Renal cortex interstitium (tissue), 15 donors: ENCODE data around the gene UNC5A. TPM values are rescaled to one million over a fixed set of nuclear protein-coding genes. Genes with fewer than 3 reads are reported as not detected.
A peak's percentile ranks its signal among the peaks of the same experiment; 100 is the strongest.

Experiments
- DNase-seq, 11 donors: peaks; one replicate each; pipeline ENCODE4 v3.0.0-alpha.2; 2013; ENCODE audit warnings: low read depth in 9 of 11, low spot score in 4 of 11; ENCODE audit errors: extremely low read depth in 1 of 11
- long read RNA-seq, 16 experiments: transcript quantifications; one replicate each; lab custom pipeline, GENCODE V29; 2026
- polyA plus RNA-seq, 3 donors: library from polyadenylated mRNA; unstranded; fragments of 120-200 nt; gene quantifications; one replicate each; pipeline ENCODE4 v1.2.1, GENCODE V29; 2013; ENCODE audit not compliant: insufficient read length in 3 of 3

UNC5A gene
- under 1 TPM; 0.09 to 0.42 (median 0.19) TPM for polyA plus RNA-seq
- long read RNA-seq, donor 1, result 0 reads
- long read RNA-seq, donor 2, result 0 reads
- long read RNA-seq, donor 3, result 0 reads
- long read RNA-seq, donor 4, result 0 reads
- long read RNA-seq, donor 5, result 0 reads
- long read RNA-seq, donor 6, result 0 reads
- long read RNA-seq, donor 7, result 0 reads
- long read RNA-seq, donor 8, result 0 reads
- long read RNA-seq, donor 9, result 0 reads
- long read RNA-seq, donor 10, result 0 reads
- long read RNA-seq, donor 11, result 0 reads
- long read RNA-seq, donor 12, result 0 reads
- long read RNA-seq, donor 13, result 0 reads
- long read RNA-seq, donor 14, result 0 reads
- long read RNA-seq, donor 15, result 0 reads
- long read RNA-seq, donor 16, result 0 reads

DNA sequence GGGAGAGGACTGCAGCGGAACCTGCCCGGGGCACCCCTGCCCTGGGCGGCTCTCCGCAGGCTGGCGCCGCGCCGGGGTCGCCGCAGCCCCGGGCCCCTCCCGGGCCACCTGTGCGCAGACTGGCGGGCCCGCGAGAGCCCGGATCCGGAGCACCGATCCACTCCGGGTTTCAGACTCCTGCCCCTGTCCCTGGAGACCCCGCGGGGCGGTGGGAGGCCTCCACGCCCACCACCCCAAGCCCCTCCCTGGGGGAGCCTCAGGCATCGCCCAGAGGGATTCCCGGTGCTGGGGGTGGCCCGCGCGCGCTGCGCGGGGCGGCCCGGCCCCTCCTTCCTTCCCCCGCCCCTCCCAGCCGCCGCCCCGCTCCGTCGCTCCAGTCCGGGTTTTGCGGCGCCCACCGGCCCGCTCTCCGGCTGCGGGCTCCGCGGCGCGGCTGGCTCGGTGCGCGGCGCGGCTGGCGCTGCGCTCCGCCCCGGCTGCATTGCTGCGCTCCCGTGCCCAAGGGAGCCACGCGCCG, at the start of gene UNC5A:
Gene UNC5A (plus strand): TSS at position 479 of the 517 bp plus-strand sequence. CDS start 192 bp downstream, outside the sequence.
- DNase-seq, result peak in 6 of 11 donors; percentile 26 to 56 (median 48)

DNA sequence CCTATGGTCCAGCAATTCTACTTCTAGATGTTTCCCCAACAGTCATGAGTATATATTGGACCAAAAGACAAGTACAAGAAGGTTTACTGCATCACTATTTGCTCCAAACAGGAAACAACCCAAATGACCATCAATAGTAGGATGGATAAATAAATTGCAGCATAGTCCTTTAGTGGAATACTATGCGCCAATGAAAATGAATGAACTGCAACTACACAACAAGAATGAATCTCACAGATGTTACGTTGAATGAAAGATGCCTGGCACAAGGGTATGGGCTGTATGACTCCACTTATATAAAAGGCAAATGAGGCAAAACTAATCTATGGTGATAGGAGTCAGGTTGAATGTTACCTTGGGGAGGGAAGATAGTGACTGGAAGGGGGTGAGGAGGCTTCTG, 48.6 kb upstream of the UNC5A start:
- no peak for DNase-seq

DNA sequence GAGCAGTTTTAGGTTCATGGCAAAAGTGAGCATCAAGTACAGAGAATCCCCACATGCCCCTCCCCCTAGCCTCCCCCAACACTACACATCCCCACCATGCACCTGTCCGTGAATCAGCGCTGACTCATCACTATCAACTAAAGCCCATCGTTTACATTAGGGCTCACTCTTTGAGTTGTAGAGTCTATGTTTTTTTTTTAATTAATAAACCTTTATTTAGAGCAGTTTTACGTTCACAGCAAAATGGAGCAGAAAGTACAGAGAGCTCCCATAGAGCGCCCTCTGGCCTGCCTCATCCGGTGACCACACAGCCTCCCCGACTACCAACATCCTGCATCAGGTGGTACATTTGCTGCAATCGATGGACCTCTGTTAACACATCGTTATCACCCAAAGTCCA, 47.9 kb upstream of the UNC5A start:
- DNase-seq, result no peak

DNA sequence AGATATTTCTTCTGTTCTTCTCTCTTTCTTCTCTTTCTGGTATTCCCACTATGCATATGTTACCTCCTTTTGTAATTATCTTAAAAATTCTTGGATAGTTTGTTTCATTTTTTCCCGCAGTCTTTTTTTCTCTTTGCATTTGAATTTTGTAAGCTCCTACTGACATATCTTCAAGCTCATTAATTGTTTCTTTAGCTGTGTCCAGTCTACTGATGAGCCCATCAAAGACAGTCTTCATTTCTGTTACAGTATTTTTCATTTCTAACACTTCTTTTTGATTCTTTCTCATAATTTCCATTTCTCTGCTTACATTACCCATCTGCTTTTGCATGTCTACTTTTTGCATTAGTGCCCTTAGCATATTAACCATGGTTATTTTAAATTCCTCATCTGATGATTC, 44.7 kb upstream of the UNC5A start:
- no peak for DNase-seq

DNA sequence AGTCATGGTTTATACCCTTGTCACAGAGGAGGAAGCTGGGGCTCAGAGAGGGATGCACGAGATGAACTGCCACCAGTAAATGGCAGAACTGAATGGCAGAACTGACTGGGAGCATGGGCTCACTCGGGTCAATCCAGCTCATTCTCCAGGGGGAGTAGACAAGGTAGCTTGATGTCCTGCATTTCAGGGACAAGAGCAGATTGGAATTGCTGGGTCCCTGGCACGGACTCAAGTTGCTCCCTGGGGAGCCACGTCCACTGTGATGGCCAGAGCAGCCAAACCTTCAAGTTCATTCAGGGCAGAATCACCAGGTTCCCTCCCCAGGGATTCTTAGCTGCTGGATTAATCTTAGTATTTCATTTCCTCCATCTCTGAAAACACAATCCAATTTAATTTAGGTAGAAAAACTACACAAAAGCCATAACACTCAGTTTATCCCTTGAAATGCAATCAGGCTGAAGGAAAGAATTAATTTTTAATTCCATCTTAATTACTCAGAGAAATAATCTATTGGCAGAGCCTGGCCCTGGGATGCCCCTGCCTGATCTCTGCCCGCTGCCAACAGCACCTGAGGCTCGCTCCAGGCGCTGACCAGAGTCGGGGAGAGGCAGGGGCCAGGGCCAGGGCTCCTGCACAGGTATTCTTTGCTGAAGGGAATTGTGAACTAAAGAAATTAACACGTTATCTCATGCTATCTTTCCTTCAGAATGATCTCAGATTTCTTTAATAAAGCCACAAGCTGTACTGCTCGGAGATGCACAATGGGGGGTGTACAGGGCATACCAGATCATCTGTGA, 42.0 kb upstream of the UNC5A start:
- no peak for DNase-seq

DNA sequence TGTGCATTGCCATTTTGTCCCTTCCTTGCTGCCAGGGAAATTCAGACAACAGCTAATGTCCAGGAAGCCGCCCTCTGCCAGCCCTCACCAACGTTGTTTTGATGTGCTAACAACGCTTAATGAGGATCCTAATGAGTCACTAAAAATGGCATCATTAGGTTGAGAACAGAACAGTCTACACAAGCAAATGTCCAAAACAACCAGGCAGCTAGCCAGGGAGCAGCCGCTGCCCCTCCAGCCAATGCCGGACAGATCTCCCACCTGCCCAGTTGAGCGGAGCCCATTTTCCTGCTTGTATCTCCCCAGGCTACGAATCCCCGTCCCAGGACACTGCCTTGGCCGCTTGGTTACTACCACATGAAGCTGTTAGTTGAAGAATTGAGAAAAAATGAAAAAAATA, 40.4 kb upstream of the UNC5A start:
- no peak for DNase-seq

DNA sequence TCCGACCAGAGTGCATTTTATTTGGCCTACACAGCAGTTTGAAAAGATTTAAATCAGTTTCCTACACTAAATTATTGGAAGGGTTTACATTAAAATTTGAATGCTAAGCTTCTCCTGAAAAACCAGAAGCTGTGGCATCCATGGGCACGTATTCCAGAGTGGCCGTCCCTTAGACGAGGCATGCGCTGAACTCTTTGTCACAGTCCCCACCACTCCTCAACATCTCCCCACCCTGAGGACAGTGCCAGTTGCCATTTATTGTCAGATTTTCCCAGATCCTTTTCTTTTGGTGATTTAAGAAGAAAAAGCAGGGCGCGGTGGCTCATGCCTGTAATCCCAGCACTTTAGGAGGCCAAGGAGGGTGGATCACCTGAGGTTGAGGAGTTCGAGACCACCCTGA, 39.9 kb upstream of the UNC5A start:
- DNase-seq, result no peak

DNA sequence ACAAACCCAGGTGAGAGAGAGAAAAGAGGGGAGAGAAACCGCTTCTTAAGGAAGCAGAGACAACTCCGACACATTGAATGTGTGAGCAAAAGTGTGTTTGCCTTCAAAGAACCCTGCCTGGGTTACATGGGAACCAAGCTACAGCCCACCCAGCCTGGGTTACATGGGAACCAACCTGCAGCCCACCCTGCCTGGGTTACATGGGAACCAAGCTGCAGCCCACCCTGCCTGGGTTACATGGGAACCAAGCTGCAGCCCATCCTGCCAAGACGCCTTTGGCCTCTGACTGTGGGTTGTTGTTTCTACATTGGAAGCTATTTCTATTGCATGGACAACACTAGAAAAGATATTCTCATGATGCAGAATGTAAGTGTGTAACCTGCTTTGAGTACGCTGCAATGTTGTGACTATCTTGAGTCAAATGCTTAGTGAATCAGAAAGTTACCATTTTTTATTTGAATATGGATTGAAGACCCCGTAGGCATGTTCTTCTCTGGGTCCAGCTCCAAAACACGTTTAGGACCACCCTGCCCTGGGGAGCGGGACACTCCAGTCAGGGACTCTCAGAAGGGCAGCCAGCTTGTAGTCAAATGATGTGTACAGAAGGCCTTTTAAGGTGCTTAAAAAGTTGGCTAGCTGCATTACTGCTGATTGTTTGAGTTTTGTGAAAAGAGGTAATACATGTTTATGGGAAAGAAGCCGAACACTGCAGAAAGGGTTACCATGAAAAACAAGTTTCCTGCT, 39.1 kb upstream of the UNC5A start:
- DNase-seq, result no peak

DNA sequence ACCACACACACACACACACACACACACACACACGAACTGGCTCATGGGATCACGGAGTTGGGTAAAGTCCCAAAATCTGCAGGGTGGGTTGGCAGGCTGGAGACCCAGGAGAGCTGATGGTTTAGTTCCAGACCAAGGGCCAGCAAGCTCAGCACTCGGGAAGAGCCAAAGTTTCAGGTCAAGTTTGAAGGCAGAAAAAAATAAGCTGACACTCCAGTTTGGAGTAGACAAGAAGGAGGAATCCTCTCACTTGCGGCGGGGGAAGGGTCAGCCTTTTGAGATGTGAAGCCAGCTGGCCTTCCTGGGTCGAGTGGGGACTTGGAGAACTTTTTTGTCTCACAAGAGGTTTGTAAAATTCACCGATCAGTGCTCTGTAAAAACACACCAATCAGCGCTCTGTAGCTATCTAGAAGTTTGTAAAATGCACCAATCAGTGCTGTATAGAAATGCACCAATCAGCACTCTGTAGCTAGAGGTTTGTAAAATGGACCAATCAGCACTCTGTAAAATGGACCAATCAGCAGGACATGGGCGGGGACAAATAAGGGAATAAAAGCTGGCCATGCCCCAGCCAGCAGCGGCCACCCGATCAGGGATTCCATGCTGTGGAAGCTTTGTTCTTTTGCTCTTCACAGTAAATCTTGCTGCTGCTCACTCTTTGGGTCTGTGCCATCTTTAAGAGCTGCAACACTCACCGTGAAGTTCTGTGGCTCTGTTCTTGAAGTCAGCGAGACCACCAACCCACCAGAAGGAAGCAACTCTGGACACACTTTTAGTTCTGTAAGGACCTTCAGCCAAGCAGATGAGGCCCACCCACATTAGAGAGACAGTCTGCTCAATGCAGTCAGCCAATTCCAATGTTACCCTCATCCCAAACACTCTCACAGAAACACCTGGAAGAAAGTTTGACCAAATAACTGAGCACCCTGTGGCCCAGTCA, 37.8 kb upstream of the UNC5A start:
- DNase-seq, result no peak

DNA sequence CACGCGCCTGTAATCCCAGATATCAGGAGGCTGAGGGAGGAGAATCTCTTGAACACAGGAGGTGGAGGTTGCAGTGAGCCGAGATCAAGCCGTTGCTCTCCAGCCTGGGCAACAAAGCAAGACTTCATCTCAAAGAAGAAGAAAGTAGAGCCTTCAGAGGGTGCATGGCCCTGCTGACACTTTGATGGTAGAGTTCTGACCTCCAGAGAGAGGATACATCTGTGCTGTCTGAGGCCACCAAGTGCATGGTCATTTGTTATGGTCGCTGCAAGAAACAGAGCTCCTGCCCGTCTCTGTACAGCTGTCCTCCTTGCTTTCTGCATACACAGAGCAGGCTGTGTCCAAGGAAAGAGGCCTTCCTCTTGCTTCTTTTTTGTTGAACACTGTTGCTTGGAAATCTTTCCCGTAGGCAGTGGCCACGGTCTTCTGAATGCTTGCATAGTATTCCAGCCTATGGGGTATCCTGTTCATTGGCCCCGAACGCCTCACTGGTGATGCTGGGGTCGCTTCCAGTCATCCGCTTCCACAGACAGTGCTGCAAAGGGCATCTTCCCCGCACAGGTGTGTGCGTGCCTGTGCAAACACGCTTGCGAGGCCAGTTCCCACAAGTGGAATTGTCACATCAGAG, 36.8 kb upstream of the UNC5A start:
- DNase-seq, result no peak

DNA sequence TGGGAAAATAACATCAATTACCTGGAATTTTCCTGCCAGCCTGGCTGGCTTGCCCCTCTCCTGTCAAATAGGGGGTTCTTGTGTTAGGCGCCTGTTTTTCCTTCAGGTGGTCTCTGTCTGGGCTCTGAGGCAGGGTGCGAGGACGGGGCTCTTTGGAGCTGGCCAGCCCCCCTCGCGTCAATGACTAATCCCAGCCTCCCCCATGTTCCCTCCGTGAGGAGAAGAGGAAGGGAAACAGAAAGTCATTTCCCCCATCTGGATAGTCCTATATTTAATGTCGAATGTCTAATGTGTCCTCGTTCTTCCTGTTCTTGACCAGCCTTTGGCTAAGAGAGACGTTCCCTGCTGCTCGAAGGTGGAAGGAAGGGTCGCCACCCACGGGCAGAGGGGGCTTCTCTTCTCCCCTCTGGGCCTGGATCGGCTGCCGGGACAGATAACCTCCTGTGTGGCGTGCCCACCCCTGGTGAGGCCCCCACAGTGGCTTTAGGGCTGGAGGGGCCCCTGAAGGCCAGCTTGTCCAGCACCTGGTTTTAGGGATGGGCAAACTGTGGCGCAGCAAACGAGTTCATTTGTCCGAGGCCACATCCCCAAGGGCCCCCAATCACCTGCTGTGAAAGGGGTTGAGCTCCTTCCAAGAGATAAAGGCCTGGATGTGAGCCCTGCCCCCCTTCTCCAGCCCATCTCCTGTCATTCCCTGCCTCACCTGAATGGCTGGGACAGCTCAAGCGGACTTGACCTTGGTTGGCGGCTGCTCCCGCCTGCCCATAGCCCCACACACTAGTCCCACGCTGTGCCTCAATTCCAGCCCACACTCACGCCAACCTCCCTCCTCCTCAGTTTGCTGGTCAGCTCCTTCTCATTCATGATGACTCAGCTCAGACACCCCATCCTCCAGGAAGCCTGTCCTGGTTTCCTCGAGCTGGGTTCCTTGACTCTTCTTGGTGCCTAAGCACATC, 35.9 kb upstream of the UNC5A start:
- DNase-seq, result no peak

DNA sequence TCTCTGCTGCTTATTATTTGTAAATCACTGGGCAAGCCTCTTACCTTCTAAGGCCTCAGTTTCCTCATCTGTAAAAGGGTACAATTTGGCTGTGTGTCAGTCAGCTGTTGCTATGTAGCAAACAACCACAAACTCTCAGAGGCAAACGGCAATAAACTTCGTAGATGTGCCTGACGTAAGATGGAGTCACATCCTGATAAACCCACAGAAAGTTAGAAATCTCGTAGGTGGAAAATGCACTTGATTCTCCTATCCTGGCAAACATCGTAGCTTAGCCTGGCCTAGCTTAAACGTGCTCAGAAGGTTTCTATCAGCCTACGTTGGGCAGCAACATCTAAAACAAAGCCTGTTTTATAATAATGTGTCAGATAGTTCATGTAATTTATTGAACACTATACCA, 35.0 kb upstream of the UNC5A start:
- no peak for DNase-seq

DNA sequence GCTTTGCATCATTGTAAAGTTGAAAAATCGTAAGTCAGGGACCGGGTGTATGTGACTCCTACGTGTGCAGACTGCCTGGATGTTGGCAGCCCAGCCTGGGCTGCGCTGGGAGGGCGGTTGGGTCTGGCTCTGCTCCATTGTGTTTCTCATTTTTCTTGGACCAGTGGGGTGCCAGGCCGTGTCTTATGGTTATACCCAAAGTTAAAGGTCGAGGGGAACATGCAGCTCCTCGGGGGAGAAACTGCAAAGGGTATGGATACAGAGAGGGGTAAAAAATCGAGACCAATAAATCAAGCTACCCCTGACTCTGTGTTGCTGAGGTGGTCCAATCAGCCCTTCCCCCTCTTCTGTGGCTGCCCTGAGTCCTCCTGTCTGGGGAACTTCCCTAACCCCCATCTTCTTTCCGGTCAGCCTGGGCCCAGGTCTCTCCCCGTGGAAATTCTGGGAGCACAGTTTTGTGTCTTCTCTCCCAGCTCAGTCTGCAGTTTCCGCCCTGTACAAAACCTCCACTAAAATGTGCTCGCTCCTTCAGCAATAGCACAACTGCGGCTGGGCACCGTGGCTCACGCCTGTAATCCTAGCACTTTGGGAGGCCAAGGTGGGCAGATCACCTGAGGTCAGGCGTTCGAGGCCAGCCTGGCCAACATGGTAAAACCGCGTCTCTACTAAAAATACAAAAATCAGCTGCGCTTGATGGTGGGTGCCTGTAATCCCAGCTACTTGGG, 34.1 kb upstream of the UNC5A start:
- no peak for DNase-seq

DNA sequence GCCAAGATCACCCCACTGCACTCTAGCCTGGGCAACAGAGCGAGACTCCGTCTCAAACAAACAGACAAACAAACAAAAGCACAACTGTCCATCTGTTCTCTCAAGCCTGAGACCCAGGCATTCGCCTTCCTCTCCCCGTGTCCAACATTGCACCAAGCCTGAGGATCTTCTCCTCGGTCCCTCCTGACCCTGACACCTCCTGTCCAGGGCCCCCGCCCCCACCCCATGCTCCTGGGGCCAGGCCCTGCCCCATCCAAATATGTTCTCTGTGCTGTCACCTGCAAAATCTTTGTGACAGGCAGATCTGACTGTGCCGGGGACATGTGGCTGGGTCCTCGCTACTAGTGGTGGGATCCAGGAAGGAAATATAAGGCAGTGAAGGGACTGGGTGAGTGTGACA, 33.4 kb upstream of the UNC5A start:
- no peak for DNase-seq

DNA sequence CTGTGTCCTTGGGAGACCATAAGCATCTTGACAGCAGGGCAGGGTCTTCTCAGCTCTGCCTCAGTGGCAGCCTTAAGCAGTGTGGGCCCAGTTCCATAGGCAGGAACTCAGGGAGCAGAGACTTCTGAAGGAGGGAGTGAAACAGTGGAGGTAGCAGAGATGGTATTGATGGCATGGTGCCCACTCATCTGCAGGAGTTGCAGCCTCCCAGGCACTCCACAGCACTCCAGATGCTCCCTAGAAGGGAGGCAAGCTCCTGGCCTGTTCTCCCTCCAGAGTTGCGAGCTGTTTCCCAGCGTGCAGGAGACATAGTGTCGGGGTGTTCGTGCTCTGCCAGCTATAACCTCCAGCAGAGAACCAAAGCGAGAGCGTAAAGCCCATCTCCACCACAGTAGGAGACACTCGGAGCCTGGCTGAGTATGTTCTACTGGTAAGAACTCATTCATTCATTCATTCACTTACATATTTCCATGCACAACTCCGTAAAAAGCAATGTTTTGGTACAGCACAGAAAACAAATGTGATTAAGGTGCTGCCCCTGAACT, 31.4 kb upstream of the UNC5A start:
- no peak for DNase-seq

DNA sequence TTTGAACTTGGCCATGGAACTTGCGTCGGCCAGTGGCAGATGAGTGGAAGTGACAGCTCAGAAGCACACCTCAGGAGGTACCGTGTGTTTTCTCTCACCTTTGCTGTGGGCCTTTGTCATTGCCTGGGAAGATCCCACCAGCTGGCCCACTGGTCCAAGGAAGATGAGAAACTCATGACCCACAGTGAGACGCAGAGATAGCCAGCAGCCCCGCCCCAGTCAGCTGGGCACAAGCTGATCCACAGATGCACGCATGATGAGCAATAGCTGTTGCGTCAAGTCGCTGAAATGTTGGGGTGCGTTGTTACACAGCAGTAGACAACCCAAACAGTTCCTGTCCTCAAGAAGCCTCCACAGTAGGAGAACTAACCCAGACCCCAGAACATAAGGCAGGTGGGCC, 30.8 kb upstream of the UNC5A start:
- no peak for DNase-seq
